Measurements from ENCODE around the gene IL12B. TPM values are rescaled to one million over a fixed set of nuclear protein-coding genes. Genes with fewer than 3 reads are reported as not detected.

Gene IL12B
- total RNA-seq, 1 experiment from 2014 or later: not detected

DNA sequence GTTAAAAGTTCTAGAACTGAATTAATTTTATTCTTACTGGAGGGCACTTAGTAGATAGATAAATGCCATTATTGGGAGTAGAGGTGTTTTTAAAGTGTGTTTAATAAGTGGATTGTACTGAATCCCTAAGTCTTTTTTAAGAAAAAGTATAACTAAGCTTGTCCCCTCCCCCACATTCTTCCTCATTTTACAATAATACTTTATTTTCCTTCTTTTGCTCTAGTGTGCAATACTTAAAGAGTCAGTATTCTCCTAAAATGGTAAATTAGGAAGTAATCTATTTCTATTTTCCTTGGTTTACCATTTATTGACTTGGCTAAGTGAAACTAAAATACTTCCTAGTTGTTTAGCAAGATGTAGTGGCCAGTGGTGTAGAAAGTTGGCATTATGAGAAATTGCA, 55.6 kb downstream of the IL12B start:
- ChIA-PET POLR2A (no interaction called here), CTCF (no interaction called here)
- Histone ChIP-seq H3K4me1 (ENCODE audit: control insufficient read depth, insufficient read depth, low read length) (no peaks in the 10 kb centered on the region), H3K27ac (ENCODE audit: low read length) (no peak overlapping the region), H3K4me3 (ENCODE audit: low read depth in 2 of 2, low read length in 2 of 2) (no peak overlapping the region), H3K36me3 (ENCODE audit: control insufficient read depth, insufficient read depth, low read length) (peaks cover 41% of the 10 kb centered on the region), H3K27me3 (ENCODE audit: control insufficient read depth, insufficient read depth, low read length) (no peaks in the 10 kb centered on the region), H3K9me3 (ENCODE audit: control insufficient read depth, insufficient read depth, low read depth, low read length) (no peaks in the 10 kb centered on the region)
- DNase-seq (ENCODE audit: low read depth, low spot score): no peak
- no peak for ATAC-seq
- TF ChIP-seq CTCF (IDR thresholded peaks at IDR 0.05) (no peak), SIN3A (IDR thresholded peaks at IDR 0.05; ENCODE audit: borderline replicate concordance, insufficient read depth, low read depth, low read length) (no peak), POLR2AphosphoS5 (IDR thresholded peaks at IDR 0.05; ENCODE audit: low read depth, low read length) (no peak), REST (IDR thresholded peaks at IDR 0.05; ENCODE audit: insufficient read depth in 1 of 2, low read depth in 2 of 2, low read length in 1 of 2) (no peak), TCF7L2 (IDR thresholded peaks at IDR 0.05; ENCODE audit: low read depth, low read length) (no peak)
- intact Hi-C loops (cut with micrococcal nuclease; ENCODE audit: unreplicated experiment): no loop called here
- in situ Hi-C loops (cut with HindIII; ENCODE audit: low pct_unique_long_range_greater_than_20kb, low sequenced_read_pairs): no loop called here
- BruUV-seq (replicated peaks): no TSS peak

- no TSS peak for BruUV-seq (replicated peaks)
- ChIA-PET POLR2A (interaction anchor here (0.6 kb wide), 1 partner anchor 66 kb away, joined by 3 read pairs; no protein-coding TSS in a partner anchor), CTCF (no interaction called here)
- no peaks in the 10 kb centered on the region for H3K4me1 ChIP-seq (ENCODE audit: control insufficient read depth, insufficient read depth, low read length)
- TF ChIP-seq CTCF (IDR thresholded peaks at IDR 0.05) (no peak), TCF7L2 (IDR thresholded peaks at IDR 0.05; ENCODE audit: low read depth, low read length) (no peak), SIN3A (IDR thresholded peaks at IDR 0.05; ENCODE audit: borderline replicate concordance, insufficient read depth, low read depth, low read length) (no peak), REST (IDR thresholded peaks at IDR 0.05; ENCODE audit: insufficient read depth in 1 of 2, low read depth in 2 of 2, low read length in 1 of 2) (no peak), POLR2AphosphoS5 (IDR thresholded peaks at IDR 0.05; ENCODE audit: low read depth, low read length) (no peak)
- no peak overlapping the region for H3K27ac ChIP-seq (ENCODE audit: low read length)
- H3K9me3 ChIP-seq (ENCODE audit: control insufficient read depth, insufficient read depth, low read depth, low read length): no peaks in the 10 kb centered on the region
- in situ Hi-C loops (cut with HindIII; ENCODE audit: low pct_unique_long_range_greater_than_20kb, low sequenced_read_pairs): no loop called here
- no peak for DNase-seq (ENCODE audit: low read depth, low spot score)
- H3K36me3 ChIP-seq (ENCODE audit: control insufficient read depth, insufficient read depth, low read length): peaks cover 46% of the 10 kb centered on the region
- ATAC-seq: no peak
- H3K27me3 ChIP-seq (ENCODE audit: control insufficient read depth, insufficient read depth, low read length): no peaks in the 10 kb centered on the region
- intact Hi-C loops (cut with micrococcal nuclease; ENCODE audit: unreplicated experiment): no loop called here
- no peak overlapping the region for H3K4me3 ChIP-seq (ENCODE audit: low read depth in 2 of 2, low read length in 2 of 2)
Measured at GRCh38 chr5:159273923-159274322, 56.4 kb downstream of the IL12B start.

Measured in Panc1 (cell line).